Neural progenitor cell (in vitro differentiated cells): Measurements from ENCODE around the gene BTAF1.

ENCODE experiments used
- EZH2phosphoT487 ChIP-seq: fragments of 200-600 bp; sonication (generic); IDR thresholded peaks from 2 replicates; pipeline ENCODE4 v1.6.1; 2017; ENCODE audit warnings: antibody characterized with exemption
- TF ChIP-seq, protein P1 (sequence below): fragments of 200-600 bp; sonication (generic); IDR thresholded peaks from 2 replicates; pipeline ENCODE4 v1.5.1; 2017; ENCODE audit warnings: antibody characterized with exemption, mild to moderate bottlenecking

DNA sequence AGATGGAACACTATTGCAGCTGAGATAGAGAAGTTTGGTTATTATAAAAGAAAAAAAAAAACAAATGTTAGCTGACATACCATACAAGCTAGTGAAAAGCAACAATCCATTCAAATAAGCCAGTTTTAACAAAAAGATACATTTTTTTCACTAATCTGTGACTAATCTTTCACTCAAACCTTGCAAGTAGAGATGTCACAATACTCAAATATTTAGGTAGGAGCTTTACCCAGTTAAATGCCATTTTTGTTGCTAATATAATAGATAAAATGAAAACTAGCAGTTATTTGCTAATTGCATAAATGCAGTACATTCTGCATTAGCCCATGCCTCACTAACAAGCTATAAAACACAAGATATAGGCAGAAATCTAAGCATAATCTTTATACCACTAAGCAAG lies 123.6 kb downstream of the BTAF1 start:
- TF ChIP-seq EZH2phosphoT487, result no peak
- TF ChIP-seq, protein P1, sequence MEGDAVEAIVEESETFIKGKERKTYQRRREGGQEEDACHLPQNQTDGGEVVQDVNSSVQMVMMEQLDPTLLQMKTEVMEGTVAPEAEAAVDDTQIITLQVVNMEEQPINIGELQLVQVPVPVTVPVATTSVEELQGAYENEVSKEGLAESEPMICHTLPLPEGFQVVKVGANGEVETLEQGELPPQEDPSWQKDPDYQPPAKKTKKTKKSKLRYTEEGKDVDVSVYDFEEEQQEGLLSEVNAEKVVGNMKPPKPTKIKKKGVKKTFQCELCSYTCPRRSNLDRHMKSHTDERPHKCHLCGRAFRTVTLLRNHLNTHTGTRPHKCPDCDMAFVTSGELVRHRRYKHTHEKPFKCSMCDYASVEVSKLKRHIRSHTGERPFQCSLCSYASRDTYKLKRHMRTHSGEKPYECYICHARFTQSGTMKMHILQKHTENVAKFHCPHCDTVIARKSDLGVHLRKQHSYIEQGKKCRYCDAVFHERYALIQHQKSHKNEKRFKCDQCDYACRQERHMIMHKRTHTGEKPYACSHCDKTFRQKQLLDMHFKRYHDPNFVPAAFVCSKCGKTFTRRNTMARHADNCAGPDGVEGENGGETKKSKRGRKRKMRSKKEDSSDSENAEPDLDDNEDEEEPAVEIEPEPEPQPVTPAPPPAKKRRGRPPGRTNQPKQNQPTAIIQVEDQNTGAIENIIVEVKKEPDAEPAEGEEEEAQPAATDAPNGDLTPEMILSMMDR, result no peak
